SU-DHL-6 (cell line): ENCODE results near the gene TRAPPC5.

ENCODE experiments used
- EZH2phosphoT487 ChIP-seq: fragments of 200-600 bp; sonication (generic), shearing (Covaris generic); conservative IDR thresholded peaks from 2 replicates; pipeline ENCODE4 v1.6.1; 2018; ENCODE audit warnings: mild to moderate bottlenecking, antibody characterized with exemption, low read length, moderate library complexity, mixed read lengths
- TF ChIP-seq, protein P1 (sequence below): fragments of 200-600 bp; sonication (generic); IDR thresholded peaks from one replicate; pipeline ENCODE4 v1.5.1; 2017; ENCODE audit warnings: antibody characterized with exemption, mild to moderate bottlenecking, low read length, moderate library complexity; ENCODE audit not compliant: insufficient read depth, poor library complexity, severe bottlenecking

GRCh38 chr19:7729211-7729610 lies 48.6 kb downstream of the TRAPPC5 start:
- TF ChIP-seq, protein P1, sequence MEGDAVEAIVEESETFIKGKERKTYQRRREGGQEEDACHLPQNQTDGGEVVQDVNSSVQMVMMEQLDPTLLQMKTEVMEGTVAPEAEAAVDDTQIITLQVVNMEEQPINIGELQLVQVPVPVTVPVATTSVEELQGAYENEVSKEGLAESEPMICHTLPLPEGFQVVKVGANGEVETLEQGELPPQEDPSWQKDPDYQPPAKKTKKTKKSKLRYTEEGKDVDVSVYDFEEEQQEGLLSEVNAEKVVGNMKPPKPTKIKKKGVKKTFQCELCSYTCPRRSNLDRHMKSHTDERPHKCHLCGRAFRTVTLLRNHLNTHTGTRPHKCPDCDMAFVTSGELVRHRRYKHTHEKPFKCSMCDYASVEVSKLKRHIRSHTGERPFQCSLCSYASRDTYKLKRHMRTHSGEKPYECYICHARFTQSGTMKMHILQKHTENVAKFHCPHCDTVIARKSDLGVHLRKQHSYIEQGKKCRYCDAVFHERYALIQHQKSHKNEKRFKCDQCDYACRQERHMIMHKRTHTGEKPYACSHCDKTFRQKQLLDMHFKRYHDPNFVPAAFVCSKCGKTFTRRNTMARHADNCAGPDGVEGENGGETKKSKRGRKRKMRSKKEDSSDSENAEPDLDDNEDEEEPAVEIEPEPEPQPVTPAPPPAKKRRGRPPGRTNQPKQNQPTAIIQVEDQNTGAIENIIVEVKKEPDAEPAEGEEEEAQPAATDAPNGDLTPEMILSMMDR: no peak
- TF ChIP-seq EZH2phosphoT487: no peak
